Measurements from ENCODE around the gene TTI1. TPM values are rescaled to one million over a fixed set of nuclear protein-coding genes. Genes with fewer than 3 reads are reported as not detected.

The TTI1 gene
- total RNA-seq, 1 experiment from 2014 or later = 26.6 TPM

- intact Hi-C loops (cut with micrococcal nuclease; ENCODE audit: unreplicated experiment) = loop anchor here (5.0 kb wide), 3 partner anchors 75 to 420 kb away; partner anchors contain the start of gene VSTM2L
- Histone ChIP-seq H3K36me3 (ENCODE audit: control insufficient read depth, insufficient read depth, low read length) (peaks cover 6% of the 10 kb centered on the region; the same call in 1 of the 2 replicates), H3K4me1 (ENCODE audit: control insufficient read depth, insufficient read depth, low read length) (no peaks in the 10 kb centered on the region), H3K27ac (ENCODE audit: low read length) (no peak overlapping the region), H3K9me3 (ENCODE audit: control insufficient read depth, insufficient read depth, low read depth, low read length) (no peaks in the 10 kb centered on the region), H3K27me3 (ENCODE audit: control insufficient read depth, insufficient read depth, low read length) (no peaks in the 10 kb centered on the region), H3K4me3 (ENCODE audit: low read depth in 2 of 2, low read length in 2 of 2) (no peak overlapping the region)
- POLR2A ChIA-PET = no interaction called here
- BruUV-seq (replicated peaks) = no TSS peak
- DNase-seq (ENCODE audit: low read depth, low spot score) (no peak), ATAC-seq (no peak)
- CTCF ChIA-PET = interaction anchor here (0.6 kb wide), 1 partner anchor 19 kb away, joined by 3 read pairs; no protein-coding TSS in a partner anchor
- no peak for TF ChIP-seq TCF7L2 (IDR thresholded peaks at IDR 0.05; ENCODE audit: low read depth, low read length)
- TF ChIP-seq CTCF (IDR thresholded peaks at IDR 0.05) = no peak
- no peak for TF ChIP-seq SIN3A (IDR thresholded peaks at IDR 0.05; ENCODE audit: borderline replicate concordance, insufficient read depth, low read depth, low read length)
- no peak for TF ChIP-seq POLR2AphosphoS5 (IDR thresholded peaks at IDR 0.05; ENCODE audit: low read depth, low read length)
- no peak for TF ChIP-seq REST (IDR thresholded peaks at IDR 0.05; ENCODE audit: insufficient read depth in 1 of 2, low read depth in 2 of 2, low read length in 1 of 2)
- in situ Hi-C loops (cut with HindIII; ENCODE audit: low pct_unique_long_range_greater_than_20kb, low sequenced_read_pairs) = no loop called here
These were observed 41.3 kb downstream of the TTI1 start for GRCh38 chr20:37991908-37992307.

GRCh38 chr20:37991157-37991866 is 41.9 kb downstream of the TTI1 start:
- no peak overlapping the region for H3K4me3 ChIP-seq (ENCODE audit: low read depth in 2 of 2, low read length in 2 of 2)
- POLR2A ChIA-PET = no interaction called here
- ATAC-seq (no peak), DNase-seq (ENCODE audit: low read depth, low spot score) (no peak)
- peaks cover 6% of the 10 kb centered on the region; the same call in 1 of the 2 replicates for H3K36me3 ChIP-seq (ENCODE audit: control insufficient read depth, insufficient read depth, low read length)
- no peak overlapping the region for H3K27ac ChIP-seq (ENCODE audit: low read length)
- no peaks in the 10 kb centered on the region for H3K9me3 ChIP-seq (ENCODE audit: control insufficient read depth, insufficient read depth, low read depth, low read length)
- no TSS peak for BruUV-seq (replicated peaks)
- CTCF ChIA-PET = interaction anchor here (0.6 kb wide), 1 partner anchor 20 kb away, joined by 3 read pairs; no protein-coding TSS in a partner anchor
- in situ Hi-C loops (cut with HindIII; ENCODE audit: low pct_unique_long_range_greater_than_20kb, low sequenced_read_pairs) = no loop called here
- no peak for TF ChIP-seq REST (IDR thresholded peaks at IDR 0.05; ENCODE audit: insufficient read depth in 1 of 2, low read depth in 2 of 2, low read length in 1 of 2)
- no peak for TF ChIP-seq CTCF (IDR thresholded peaks at IDR 0.05)
- no peak for TF ChIP-seq SIN3A (IDR thresholded peaks at IDR 0.05; ENCODE audit: borderline replicate concordance, insufficient read depth, low read depth, low read length)
- intact Hi-C loops (cut with micrococcal nuclease; ENCODE audit: unreplicated experiment) = loop anchor here (5.0 kb wide), 3 partner anchors 74 to 419 kb away; partner anchors contain the start of gene VSTM2L
- no peaks in the 10 kb centered on the region for H3K27me3 ChIP-seq (ENCODE audit: control insufficient read depth, insufficient read depth, low read length)
- H3K4me1 ChIP-seq (ENCODE audit: control insufficient read depth, insufficient read depth, low read length) = no peaks in the 10 kb centered on the region

Measured in Panc1 (cell line).